ENCODE data around the gene ZFAND3.

DNA sequence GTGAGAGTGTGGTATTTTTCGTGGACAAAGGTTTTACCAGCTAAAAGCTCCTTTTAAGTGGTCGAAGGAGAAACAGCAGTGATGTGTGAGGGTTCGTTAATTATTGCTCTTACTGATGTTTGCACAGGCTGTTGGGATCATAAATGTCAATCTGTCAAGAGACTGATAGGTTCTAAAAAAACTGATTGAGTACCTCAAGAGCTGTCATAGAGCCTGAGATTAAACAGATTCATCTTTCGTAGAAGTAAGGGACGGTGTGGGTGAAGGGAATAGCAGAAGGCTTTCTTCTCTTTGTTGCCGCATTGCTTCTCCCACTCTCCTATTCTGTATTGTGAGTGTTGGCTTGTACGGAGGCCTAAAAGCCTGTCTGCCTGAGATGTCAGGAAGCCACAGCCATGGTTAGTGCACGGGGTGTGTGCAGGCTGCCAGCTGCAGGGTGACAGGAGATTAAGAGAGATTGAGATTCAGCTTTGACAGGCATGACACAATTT lies 291.0 kb downstream of the ZFAND3 start:
- TF ChIP-seq, protein P1, sequence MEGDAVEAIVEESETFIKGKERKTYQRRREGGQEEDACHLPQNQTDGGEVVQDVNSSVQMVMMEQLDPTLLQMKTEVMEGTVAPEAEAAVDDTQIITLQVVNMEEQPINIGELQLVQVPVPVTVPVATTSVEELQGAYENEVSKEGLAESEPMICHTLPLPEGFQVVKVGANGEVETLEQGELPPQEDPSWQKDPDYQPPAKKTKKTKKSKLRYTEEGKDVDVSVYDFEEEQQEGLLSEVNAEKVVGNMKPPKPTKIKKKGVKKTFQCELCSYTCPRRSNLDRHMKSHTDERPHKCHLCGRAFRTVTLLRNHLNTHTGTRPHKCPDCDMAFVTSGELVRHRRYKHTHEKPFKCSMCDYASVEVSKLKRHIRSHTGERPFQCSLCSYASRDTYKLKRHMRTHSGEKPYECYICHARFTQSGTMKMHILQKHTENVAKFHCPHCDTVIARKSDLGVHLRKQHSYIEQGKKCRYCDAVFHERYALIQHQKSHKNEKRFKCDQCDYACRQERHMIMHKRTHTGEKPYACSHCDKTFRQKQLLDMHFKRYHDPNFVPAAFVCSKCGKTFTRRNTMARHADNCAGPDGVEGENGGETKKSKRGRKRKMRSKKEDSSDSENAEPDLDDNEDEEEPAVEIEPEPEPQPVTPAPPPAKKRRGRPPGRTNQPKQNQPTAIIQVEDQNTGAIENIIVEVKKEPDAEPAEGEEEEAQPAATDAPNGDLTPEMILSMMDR (IDR thresholded peaks at IDR 0.05; ENCODE audit: low read length): no peak
- no peak for TF ChIP-seq EZH2 (IDR thresholded peaks at IDR 0.05; ENCODE audit: borderline replicate concordance, low read length)

All from OCI-LY1 (cell line).